ENCODE data around the gene CATSPER3.

CATSPER3 gene

DNA sequence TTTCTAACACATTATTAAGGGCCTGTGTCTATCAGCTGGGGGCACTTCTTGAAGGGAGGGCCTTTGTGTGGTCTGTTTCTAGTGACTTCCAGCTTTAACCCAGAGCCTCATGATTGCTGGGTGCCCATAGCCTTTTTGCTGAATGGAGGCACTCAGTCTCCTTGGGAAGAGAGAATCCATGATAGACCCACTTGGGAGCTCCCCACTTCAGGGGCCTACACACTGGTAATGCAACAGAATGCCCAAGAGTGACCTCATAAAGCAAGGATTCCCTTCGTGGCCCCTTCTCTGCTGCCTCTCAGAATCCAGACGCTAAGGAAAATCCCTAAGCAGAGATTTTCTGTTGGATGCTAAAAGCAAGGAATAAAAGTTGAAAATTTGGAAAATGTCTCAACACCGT lies at the start of gene CATSPER3:
TSS of gene CATSPER3 (plus strand) at position 301 of the 400 bp plus-strand sequence. CDS start at position 386, 85 bp downstream.
- DNase-seq = no peak

DNA sequence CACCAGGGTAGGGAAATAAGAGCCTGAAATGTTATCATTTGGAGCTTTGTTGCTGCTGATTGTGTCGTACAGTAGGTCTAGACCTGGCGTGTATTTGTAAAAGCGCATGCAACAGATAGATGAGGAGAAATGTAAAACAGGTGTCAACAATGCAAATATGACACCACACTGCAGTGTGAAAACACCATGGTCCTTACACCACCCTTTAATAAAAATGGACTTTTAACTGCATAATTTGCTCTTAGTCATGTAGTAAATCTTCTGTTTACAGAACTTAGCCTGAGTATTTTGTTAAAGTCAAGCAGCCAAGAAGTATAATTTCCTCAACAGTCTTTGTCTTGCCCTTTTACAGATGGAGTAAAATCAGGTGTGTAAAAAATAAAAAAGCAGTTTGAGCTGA lies 48.8 kb upstream of the CATSPER3 start:
- no peak for DNase-seq

DNA sequence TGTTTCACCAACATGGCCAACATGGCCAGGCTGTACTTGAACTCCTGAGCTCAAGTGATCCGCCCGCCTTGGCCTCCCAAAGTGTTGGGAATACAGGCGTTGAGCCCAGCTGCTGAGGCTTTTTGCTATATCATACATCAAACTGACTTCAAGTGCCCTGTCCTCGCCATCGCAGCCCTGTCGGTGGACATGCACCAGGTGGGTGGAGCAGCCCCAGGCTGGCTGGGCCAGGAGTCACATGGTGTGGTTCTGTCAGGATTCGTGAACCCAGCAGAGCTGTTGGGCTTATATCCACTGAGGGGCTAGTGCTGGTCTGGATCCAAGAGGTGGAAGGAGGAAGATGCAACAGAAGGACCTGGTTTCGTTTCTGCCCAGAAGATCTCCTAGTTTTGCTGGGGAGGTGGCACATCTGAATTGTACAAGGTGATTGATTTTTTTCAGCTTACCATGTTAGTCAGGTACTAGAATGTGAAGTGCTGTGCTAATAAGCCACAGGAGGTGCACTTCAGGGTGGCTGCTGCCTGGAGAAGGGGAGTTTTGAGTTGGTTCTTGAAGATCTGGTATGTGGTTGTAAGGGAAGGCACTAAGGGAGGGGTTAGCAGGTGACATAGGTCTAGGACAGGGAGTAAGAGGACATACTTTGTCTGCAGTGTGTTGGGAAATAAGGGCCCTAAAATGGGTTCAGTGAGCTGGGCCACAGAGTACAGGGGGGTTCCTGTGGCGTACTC lies 46.7 kb upstream of the CATSPER3 start:
- DNase-seq = no peak

DNA sequence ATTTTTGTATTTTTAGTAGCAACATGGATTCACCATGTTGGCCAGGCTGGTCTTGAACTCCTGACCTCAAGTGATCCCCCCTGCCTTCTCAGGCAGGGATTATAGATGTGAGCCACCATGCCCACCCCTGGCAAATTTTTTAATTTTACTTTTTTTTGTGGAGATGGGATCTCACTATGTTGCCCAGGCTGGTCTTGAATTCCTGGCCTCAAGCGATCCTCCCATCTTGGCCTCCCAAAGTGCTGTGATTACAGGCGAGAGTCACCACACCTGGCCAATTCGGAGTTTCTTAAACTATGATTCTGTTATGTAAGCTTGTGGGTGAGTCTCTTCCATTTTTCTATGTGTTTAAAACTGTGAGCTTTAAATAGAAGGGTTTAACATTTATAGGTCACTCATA lies 35.2 kb upstream of the CATSPER3 start:
- no peak for DNase-seq

DNA sequence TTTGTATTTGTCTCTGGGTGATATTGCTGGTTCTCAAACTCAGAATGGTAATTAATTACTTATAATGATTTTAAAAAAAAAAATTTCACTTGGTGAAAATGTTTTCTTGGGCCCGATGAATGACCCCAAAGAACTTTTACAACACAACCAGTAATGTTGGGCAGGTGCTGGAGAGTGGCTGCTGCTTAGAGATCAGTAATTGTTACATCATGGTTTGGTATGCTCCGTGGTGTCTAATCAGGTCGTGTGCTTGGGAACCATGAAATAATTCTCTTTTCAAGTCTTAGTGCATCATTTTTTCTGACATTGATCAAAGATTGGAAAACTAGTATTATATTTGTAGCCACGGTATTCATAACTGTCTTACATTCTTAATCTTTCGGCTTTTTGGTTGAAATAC lies 33.5 kb upstream of the CATSPER3 start:
- no peak for DNase-seq

DNA sequence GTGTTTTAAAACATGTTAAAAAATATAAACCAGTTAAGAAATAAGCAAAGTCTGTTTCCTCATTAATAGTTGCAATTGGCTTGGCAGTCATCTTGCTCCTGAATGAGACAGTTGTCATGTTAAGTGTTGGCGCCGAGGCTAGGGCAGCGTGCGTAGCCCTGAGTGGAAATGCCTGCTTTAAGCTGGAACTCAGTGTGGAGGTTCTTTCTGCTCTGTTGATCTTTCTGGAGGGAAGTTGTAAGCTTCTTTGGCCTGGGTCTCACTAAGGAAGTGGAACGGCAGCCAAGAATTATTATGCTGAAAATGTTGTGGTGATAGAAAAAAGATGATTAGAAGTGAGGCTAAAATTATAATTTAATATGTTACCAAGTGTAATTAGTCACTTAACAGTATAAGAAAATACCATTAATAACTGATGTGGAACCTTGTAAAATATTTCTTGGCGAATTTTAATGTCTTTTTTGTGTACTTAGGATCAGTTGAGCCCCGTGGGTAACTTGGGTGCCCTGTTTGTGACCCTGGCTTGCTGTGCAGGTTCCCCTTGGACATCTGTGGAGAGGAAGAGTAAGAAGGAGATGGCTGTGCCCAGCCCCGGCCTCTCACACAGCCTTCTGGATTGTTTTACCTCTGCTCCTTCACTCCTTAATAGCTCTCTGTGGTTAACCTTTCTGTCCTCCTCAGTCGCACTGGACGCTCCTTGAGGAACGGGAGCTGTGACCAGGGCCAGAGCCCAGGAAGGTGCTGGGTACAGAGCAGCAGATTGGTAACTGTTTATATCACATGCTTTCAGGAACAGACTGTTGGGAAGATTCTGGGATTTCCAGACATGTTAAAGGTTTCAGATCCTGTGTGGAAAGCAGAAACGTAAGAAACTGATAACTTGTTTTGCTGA lies 31.8 kb upstream of the CATSPER3 start:
- no peak for DNase-seq

DNA sequence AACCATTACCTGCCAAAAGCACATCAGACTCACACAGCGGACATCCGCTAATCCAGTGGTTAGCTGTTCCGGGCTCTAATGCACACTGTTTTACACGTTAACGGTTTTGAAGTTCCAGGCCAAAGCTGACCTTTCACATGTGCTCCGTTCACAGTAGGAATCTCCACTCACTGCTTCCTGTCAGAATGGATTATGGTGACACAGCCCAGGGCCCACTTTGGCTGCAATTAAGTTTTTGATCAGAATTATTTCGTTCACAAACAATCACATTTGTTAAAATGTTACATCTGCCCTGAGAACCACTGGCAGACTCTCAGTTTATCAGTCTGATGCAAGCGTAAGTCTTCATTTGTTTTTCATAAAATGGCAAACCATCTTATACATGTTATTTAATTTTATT lies 30.2 kb upstream of the CATSPER3 start:
- DNase-seq = no peak

DNA sequence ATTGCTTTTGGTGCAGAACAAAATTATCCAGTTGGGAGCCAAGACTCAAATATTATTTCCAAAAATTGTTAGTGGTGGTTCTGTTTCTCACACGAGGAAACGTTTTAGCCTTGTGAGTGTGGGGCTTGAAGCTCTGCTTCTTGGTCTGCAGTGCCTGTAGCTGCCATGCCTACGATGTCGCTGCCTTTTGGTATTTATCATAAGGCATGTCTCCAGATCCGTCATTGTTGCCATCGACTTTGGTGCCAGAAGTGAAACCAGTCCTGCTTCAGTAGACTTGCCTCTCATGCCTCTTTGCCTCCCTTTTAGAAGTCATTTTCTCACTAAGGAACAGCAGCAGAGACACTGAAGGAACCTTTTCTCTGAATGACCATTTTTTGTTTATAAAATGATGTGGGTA lies 29.7 kb upstream of the CATSPER3 start:
- no peak for DNase-seq

DNA sequence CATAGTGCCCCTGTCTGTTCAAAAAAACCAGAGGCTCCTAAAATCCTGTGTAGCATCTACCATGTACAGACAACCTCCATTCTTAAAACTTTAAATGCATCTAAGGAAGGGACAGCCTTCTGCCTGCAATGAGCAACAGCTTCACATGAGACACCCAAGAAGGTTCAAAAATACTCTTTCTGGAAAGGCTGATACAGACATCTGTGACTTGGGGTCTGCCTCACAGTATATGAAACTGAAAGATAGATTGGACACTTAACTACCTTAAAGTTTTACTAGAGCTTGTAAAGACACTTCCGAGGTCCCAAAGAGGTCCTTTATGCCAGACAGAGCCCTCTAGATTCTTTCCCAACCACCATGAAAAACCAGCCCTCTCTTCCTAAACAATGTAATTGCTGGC lies 28.2 kb upstream of the CATSPER3 start:
- DNase-seq = no peak

DNA sequence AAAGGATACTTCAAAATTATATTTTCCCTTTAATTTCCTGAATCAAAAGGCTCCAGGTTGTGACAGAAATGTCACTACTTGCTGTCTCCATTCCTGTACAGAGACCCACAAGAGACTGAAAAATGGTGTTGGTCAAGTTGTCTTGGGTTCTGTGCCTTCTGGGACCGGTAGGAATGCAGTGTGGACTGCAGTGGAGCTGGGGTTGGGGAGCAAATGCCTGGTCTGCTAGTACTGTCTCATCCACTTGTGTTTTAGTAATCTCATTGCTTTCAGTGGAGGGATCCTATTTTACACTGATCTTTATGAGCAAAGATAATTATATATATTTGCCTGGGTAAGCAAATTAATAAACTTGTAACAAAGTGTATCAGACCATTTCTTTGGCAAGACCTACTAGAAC lies 24.2 kb upstream of the CATSPER3 start:
- no peak for DNase-seq

DNA sequence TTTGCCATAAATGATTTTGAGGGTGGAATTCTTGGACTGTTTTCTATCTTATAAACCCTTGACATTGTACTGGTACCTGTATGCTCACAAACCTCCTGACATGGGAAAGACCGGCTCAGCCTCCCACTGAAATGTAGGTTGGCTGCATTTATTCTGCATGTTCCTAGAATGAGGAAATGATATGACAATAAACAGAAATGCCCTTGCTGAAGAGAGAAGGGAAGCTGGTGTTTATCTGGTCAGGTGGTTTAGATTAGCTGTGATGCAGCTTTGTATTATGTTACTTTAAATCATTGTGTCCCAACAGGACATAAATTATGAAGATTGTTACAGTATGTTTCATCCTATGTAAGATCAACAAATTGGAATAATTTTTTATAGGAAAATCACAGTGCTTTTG lies 23.1 kb upstream of the CATSPER3 start:
- no peak for DNase-seq

DNA sequence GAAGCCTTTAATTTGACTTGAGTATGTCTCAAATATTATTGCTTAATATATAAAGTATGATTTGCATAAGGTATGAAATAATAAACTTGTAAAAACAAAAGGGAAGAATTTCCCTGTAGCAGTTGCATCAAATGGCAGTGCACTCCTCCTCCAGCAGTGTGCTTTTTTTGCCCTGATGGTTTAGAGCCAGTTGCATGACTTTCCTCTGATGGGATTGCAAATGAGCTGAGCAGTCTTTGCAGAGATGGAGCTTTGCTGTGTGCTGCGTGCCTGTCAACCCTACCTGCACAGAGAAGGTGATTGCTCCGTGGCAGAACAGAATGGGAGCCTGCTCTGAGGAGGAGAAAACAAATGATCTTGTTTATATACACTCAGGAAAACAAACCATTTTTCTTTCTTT lies 22.7 kb upstream of the CATSPER3 start:
- DNase-seq = no peak

DNA sequence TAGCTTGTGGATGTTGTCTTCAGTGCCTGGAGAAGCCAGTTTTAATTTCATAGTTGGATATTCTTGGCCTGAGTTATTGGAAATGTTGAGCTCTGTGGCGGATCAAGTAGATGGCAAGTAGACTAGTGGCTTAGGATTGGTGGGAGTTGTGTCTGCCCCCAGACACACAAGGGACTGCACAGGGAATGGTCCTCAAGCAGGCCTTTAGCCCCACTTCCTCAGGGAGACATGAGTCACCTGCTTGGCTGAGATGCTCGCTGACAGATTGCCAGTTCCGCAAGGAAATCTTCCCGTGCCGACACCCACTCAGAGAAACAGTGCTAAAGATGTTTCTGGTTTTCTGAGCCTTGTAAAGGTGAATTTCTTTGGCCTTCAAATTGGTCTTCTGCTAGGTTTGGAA lies 18.8 kb upstream of the CATSPER3 start:
- DNase-seq = no peak

DNA sequence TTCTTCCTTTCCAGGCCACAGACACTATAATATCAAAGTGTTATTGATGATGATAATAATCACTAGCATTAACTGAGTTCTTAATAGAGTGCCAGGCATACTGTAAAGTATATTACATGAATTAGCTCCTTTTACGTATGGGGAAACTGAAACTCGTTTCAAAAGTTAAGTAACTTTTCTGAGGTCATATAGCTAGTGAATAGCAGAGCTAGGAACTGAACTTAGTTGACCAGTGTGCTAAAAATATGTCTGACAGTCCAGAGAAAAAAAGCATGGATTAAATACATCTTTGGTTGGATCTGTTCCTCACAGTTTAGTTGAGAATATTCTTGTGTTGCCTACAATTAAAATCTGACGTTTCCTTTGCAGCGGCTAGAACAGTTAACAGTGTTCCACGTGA lies 18.4 kb upstream of the CATSPER3 start:
- DNase-seq = no peak

DNA sequence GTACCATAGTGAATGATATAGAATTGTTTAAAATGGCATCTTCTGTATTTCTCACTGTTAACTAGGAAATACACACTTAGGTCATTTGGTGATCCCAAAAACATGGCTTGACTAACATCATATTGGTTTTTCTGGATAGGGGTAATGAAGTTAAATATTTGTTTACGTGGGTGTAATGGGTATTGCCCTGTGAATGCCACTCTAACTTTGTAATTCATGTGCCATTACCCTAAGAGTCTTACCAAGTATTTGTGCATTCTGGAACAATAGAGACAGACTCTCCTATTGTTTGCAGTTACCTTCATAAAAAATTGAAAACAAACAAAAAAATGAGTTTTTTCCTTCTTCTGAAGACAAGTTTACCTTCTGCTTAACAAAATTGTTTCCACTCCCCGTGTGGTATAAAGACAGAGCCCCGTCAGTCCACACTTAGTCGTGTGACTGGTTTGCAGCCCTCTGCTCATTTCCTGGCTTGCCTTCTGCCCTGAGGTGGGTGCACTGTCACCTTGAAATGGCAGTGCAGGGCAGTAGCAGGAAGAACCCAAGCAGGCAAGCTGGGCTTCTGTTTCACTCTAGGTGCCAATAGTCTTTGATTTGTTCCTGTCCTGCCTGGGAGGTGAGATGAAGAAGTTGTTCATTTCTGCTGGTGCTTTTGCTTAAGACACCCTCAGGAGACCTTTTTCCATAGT lies 9.6 kb upstream of the CATSPER3 start:
- no peak for DNase-seq

DNA sequence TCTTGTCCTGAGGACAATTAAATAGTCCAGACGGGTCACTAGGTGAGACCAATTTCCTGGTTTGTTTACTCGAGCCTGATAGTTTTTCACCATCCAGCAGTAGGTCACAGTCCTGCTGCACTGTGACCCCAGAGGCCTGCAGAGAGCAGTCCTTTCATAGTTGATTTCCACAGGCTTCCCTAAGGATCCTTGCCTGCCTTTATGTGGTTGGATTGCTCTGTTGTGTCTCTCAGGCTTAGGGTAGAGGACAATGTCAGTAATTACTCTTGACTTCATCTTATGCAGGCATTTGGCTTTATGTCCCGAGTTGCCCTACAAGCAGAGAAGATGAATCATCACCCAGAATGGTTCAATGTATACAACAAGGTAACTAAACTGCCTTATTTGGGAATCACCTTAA lies 9.0 kb upstream of the CATSPER3 start:
- no peak for DNase-seq

DNA sequence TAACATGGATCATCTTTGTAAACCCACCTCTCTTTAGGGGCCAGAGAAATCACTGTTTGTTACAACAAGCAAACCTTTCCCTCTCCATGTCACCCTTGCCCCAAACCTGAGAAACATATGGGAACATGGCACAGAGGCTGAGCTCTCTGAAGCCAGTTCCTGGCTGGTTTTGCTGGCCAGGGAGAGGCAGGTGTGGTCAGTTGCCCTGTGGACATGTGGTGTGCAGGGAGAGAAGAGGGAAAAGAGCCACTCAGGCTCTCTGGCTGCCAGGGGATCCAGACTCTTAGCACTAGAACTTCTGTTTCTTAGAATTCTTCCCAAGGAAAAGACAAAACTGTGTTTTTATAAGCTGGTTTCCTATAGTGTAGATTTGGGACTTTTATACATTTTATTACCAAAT lies 4.6 kb upstream of the CATSPER3 start:
- no peak for DNase-seq

DNA sequence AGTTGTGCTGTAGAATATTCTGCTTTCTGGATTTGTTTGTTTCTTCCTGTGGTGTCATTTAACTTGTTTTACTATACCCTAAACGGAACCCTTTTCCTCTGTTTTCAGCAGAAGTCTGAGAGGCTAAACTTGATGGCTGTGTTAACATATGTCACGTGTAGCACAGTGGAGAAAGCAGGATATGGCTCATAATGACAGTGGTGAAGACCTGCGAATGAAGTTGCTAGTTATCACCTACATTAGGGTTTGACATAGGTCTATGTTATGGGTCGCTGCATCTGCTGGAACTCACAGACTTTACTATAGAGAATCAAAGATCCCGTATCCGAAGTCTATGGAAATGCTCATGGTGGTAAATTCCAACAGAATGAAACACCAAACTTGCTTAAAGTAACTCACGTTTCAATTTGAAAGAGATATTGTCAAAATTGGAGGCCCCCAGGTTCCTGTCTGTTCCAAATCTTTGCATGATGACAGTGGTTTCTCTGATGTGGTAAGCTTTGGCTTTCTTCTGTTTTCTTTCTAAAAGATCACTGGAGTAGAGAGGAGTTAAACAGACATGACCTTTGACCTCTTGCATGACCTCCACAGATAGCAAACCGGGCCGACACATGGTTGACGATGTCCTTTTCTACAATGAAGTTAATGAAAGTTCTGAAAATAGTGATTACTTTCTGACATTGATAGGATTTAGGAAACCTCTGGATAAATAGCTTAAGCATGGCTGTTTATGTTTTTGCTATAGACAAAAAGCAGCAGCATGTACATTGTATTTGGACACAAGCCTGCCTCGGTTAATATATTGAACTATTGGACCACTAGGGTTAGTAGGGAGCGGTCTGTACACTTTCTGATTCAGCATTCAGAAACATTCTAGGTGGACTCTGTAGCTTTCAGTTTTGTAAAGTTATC lies 3.1 kb upstream of the CATSPER3 start:
- no peak for DNase-seq

DNA sequence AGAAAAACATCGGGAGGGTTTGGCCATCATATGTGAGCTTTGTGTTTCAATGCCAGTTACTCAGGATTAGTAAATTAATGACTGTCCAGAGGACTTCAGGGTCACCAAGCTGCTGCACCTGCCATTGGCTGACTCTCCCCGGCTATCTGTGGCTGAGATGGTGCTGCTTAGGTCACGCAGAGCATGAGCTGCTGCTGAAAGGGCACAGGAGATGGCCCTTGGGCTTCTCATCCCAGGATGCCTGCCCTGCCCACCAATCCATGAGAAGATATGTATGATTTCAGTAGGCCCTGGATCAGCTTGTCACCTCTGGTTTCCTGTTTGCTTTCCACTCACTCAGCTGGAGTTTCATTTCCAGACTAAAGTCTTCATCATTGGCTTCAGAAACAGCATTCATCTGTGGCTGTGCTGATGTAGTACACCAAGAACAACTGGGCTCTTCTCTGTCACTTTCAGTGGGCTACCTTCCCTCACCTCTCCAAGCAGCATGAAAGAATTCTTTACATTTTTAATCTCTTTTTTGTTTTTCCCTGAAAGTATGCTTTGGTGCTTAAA lies 2.4 kb upstream of the CATSPER3 start:
- DNase-seq = no peak

DNA sequence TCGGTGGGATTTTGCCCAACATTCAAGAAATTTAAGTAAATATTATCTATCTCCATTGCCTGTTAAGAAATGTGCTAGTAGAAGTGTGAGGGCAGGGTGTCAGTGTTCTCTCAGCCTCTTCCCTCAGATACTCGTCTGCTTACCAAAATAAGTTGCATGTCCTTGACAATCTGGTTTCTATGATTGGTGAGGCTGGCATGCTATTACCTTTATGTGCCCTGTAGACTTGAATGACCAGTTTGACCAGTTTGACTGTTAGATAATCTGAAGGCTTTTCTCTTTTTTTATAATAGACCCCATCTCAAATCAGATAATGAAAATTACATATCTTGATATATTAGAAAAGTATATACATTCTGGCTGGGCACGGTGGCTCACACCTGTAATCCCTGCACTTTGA lies 348 bp downstream of the CATSPER3 start:
- DNase-seq = no peak

DNA sequence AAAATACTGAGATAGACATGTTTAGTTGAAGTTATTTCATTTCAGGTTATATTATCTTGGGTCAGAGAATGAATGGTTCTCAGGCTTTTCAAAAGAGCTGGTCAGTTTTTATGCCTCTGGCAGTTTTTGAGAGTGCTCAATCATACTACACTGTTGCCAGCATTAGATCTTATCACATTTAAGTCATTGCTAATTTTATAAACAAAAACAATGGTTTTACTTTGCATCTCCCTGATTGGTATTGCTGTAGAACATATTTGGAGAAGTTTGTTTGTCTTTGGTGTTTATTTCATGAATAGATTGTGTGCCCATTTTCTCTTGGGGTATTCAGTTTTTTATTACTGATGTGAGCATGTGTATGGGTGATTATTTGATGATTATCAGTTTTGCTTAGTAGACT lies 1.5 kb downstream of the CATSPER3 start:
- no peak for DNase-seq

DNA sequence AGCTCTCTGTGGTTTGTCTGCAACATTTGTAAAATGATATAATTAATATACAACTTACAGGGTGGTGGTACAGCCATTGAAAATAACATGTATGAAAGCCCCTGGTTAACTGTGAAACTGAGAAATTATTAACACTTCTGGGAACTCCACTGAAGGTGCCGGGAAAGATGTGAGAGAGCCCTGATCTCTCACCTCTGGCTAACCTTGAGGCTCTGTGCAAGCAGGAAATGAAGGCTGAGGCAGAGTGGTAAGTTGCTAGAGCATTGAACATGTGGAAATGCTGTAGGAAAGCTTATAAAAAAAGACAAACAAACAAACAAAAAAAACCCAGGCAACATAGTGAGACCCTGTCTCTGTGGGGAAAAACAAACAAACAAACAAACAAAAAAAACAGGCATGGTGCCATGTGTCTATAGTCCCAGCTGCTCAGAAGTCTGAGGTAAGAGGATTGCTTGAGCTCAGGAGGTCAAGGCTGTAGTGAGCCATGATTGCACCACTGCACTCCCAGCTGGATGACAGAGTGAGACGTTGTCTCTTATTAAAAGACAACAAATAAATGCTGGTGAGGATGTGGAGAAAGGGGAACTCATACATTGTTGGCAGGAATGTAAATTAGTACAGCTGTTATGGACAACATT lies 7.5 kb downstream of the CATSPER3 start:
- DNase-seq = no peak

All from NCI-H1105 (cell line).